NCI-H69 (cell line): ENCODE data around the gene ZZZ3.
"Not testable (repeated sequence)": the region's sequence is repeated elsewhere in the genome, so short reads cannot be mapped to it uniquely, and the experiment has no call there.

Source experiments
- DNase-seq: peaks from one replicate; lab custom pipeline; 2025; lab: John Stamatoyannopoulos, UW

ZZZ3 gene

DNA sequence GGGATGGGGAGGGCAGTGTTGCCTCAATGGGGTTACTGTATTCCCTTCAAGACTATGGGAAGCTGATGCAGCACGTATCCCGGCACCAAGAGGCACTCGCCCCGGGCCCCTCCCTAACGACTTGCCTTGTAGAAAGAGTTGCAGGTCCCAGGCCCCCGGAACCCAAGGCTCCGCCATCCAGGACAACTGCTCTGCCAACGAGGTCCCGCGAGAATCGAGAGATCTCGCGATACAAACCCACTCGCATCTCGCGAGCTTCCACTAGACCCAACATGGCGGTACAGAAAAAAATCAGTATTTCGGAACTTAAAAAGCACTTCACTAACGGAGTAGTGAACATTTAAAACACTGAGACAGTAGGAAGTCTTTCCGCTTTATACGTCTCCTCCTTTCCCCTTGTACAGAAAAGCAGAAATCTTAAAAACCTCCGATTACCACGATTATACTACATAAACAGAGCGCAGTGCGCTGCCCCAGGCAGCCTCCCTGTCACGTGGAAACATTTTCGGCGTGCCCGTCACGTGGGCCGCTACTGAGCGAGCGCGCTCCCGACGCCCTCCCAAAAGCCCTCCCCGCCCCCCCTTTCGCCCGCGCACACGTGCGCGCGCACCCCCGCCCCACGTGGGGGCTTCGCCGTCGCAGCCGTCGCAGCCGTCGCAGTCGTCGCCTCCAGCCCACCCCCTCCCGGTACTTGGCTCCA lies at the start of gene ZZZ3:
Gene ZZZ3 (minus strand): TSS at position 199 of the 700 bp plus-strand sequence. CDS start 49,304 bp downstream, outside the sequence.
- peak; percentile 92 for DNase-seq

DNA sequence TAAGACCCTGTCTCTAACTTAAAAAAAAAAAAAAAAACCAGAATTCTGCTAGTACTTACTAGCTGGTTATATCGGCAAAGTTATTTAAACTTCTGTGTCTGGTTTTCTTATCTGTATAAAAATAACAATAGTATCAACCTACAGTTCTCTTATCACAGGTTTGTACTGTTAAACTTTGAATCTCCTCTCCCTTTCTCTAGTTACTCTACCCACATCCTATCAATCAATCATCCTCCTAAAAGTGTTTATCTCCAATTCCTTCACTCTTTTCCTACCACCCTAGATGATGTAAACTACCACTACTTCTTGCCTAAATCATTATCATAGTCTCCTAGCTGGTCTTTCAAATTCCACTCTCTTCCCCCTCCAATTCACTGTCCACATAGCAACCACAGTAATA lies 49.6 kb upstream of the ZZZ3 start:
- DNase-seq: no peak

DNA sequence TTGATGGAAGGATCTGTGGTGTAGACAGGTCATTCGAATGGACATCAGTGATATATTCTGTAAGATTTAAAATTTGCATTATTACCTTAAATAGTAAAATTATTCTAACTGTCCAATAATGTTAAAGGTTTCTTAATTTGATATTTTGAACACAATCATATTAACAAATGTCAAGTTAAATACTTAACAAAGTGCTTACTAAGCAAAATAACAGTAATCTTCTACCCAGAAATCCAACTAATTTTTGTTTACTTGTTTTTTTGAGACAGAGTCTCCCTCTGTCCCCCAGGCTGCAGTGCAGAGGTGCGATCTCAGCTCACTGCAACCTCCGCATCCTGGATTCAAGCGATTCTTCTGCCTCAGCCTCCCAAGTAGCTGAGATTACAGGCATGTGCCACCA lies 43.2 kb upstream of the ZZZ3 start:
- no peak for DNase-seq

DNA sequence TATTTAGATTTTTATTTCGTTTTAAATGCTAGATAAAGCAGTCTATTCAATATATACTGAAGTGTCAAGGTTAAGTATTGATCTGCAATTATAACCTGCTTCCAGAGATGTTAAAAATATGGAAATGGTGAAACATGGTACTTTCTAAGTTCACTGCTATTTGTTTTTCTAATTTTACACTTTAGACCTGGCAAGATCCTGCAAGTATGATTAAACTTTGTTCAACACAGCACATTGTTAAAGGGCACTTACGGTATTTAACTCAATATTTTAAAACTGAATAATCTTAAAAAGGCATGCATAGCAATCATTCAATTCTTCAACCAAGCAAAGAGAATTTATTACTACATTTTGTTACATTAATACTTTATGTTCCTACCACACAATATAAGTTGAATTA lies 35.7 kb upstream of the ZZZ3 start:
- no peak for DNase-seq

DNA sequence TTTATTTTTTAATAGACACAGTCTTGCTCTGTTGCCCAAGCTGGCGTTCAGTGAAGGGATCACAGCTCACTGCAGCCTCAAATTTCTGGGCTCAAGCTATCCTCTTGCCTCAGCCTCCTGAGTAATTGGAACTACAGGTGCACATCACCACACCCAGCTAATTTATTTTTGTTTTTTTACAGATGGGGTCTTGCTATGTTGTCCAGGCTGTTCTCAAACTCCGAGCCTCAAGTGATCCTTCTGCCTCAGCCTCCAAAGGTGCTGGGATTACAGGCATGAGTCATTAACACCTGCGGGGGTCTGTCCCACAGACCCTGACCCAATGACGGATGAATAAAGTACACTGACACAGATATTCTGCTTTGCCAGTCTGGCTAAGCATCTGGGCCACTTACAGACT lies 33.6 kb upstream of the ZZZ3 start:
- DNase-seq: no peak

DNA sequence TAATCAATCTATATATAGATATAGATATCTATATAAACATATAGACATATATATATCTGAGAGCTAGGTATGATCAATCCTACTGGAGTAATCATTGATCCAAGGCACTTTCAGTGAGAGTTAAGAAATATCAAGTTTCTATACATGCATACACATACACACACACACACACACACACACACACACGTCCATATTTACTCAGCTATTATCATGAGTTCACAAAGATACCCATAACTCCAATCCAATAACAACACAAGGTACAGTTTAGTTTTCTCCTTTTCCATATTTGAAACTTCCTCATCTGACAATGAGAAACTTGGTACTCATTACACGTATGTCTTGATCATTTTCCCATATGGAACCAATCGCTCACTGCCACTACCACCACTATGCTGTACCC lies 27.3 kb upstream of the ZZZ3 start:
- DNase-seq: no peak

DNA sequence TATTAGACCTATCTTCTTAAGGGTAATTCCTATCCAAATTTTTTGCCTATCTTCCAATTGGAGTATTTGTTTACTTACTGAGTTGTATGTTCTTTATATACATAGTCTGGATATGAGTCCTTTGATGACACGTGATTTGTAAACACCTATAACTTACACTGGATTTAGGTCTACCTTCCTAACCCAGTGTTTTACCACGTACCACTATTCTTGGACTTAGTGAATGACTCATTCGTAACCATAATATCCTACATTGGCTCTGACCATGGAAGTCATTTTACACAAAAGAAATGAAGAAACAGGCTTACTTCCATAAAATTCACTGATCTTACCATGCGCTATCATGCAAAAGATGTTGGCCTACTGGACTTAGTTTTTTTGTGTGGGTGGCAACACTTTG lies 23.9 kb upstream of the ZZZ3 start:
- no peak for DNase-seq

DNA sequence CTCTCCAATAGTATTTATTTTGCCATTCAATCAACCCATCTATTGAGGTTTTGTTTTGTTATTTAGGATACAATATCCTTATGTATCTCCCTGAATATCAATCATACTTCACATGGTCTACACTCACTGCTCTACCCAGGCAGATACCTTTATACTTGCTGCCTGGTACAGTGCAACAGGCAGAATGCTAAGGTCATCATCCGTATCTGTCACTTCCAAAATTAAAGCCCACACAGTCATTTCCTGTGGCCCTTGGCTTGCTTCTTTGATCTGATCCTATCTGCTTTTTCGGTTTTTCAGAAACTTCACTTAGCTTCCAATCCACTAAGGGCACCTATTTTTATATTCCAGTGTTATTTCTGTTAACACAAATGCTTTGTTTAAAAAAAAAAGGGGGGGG lies 22.3 kb upstream of the ZZZ3 start:
- DNase-seq: no peak

DNA sequence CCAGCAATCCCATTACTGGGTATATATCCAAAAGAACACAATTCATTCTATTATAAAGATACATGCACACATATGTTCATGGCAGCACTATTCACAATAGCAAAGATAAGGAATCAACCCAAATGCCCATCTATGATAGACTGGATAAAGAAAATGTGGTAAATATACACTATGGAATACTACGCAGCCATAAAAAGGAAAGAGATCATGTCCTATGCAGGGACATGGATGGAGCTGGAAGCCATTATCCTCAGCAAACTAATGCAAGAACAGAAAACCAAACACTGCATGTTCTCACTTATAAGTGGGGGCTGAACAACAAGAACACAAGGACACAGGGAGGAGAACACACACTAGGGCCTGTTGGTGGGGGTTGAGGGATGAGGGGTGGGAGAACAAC lies 17.2 kb upstream of the ZZZ3 start:
- not testable (repeated sequence) for DNase-seq

DNA sequence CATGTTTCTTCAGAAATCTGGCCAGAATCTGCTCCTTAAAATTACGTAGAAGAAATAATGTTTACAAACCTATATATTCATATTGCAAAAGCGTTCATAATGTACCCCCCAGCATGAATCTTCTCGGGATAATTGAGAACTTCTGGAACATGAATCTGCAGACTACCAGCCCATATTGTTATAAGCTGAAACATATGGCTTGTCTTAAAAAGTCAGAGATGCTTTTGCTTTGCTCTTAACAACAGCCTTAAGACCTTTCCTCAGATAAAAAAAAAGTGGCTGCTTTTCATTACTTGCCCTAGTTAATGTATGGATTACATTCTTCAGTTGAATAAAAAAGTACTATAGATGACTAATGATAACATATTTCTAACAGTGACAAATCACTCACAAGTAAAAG lies 15.0 kb upstream of the ZZZ3 start:
- DNase-seq: no peak

DNA sequence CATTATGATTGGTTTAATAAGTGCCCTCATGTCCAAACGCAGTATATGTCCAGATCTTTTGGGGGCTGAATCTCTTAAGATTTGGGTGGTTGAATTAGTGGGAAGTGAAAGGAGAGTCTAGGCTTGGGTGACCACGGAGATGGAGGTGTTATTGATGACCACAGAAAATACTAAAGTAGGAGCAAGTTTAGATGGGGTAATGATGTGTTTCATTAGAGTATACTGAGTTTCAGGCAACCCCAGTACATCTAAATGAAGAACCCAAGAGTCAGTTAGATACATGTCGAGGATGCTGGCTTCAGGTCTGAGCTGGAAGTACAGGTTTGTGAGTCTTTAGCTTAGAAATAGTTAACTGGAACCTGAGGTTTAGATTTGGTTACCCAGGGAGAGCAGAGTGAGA lies 6.5 kb upstream of the ZZZ3 start:
- no peak for DNase-seq

DNA sequence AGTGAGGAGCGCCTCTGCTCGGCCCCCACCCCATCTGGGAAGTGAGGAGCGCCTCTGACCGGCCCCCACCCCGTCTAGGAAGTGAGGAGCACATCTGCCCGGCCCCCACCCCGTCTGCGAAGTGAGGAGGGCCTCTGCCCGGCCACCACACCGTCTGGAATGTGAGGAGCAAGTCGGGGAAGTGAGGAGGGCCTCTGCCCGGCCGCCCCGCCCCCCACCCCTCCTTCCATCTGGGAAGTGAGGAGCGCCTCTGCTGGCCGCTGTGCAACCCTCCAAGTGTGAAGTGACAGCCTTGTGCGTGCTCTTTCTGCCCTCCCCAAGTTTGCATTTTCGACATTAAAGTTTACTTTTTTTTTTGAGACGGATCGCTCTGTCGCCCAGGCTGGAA lies 5.1 kb upstream of the ZZZ3 start:
- DNase-seq: no peak

DNA sequence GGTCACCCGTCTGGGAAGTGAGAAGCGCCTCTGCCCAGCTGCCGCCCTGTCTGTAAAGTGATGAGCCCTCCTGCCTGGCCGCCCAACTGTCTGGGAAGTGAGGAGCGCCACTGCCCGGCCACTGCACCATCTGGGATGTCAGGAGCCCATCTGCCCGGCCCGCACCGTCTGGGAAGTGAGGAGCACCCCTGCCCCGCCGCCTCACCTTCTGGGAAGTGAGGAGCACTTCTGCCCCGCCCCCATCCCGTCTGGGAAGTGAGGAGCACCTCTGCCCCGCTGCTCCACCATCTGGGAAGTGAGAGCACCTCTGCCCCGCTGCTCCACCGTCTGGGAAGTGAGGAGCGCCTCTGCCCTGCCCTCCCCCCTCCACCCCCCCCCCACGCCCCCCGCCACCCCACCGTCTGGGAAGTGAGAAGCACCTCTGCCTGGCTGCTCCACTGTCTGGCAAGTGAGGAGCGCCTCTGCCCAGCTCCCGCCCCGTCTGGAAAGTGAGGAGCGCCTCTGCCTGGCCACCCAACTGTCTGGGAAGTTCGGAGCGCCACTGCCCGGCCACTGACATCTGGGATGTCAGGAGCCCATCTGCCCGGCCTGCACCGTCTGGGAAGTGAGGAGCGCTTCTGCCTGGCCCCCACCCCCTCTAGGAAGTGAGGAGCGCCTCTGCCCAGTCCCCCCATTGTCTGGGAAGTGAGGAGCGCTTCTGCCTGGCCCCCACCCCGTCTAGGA lies 4.5 kb upstream of the ZZZ3 start:
- DNase-seq: no peak

DNA sequence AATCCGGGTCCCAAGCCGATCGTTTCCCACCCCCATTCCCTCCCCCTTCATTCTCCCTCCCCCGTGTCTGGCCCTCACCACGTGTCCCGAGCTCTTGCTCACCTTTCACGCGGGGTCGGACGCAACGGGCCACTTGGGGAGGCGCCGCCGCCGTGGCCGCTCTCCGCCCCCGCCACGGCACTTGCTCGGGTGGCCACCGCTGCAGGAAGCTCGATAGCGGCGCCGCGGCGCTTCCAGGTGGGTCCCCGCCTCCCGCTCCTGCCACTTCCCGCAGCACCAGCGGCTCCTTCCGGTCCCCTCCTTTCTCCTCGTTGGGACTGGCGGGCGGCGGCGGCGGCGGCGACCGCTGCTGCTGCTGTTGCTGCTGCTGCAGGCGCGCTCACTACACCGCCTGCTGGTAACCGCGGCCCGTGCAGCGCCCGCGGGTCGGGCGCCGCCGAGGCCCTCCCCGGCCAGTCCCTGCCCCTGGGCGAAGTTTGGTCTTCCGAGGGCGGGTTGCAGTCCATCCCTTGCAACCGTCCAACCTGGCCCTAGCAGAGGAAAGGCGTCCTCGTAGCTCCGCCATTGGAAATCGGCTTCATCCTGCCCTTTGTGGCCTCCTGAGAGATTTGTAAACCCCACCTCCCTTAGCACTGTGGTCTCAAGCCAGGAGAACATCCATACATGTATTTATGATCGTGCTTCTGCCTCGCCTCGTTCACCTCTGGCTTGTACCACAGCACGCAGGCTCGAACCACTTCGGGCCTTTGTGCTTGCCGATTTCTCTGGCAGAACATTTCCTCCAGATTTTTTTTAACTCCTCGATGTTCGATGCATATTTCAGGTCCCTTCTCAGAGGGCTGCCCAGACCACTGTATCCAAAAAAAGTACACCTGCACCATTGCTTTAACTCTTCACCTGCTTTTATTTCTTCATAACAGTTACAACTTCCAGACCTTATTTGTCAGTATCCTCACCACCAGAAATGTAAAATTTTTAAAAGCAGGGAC lies 996 bp upstream of the ZZZ3 start:
- peak; percentile 93 for DNase-seq

DNA sequence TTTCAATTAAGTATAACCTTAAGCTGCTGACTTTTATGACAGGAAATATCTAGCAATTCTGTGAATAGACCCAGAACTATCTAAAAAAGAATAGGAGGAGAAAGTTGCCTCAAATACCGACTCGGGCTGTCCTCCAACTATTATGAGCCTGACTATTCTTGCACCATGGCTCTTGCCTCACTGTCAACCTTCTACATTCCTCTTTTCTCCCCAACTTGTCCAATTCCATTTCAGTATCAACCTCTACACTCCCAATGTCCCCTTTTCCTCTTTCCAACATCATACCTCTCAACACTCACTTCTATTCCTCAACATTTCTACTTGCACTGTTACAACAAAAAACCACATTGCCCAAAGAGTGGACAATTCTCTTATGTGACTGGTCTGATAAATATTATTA lies 2.3 kb downstream of the ZZZ3 start:
- no peak for DNase-seq

DNA sequence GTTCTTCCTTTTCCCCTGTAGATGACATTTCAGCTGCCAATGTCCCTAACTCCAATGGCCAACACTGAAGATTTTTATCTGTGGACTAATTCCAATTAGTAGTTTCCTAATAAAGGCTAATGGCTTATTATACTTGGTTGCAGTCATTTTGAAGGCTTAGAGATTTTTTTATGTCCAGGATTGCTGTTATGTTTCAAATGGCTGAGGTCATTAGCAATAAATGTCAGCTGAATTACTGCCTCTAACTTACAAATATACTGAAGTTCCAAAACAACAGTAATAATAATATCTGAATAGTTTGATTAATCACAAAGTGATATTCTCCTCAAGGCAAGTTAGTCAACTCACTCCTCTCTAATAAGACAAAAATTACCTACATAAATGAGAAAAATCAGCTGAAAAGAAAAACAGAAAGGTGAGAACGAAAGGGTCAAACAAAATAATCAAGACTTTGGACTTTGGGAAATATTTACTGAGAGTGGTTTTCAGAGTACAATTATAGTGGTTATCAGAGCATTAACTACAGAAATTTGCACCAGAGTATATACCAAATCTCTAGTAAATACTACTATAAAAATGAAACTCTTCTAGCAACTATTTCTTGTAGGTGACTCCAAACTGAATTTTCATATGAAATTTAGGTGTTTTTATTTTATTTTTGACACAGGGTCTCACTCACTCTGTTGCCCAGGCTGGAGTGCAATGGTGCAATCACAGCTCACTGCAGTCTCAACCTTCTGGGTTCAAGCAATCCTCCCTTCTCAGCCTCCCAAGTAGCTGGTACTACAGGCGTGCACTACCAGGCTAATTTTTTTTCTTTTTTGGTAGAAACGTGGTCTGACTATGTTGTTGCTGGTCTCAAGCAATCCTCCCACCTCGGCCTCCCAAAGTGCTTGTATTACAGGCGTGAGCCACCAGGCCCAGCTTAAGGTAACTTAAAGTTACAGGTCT lies 3.5 kb downstream of the ZZZ3 start:
- no peak for DNase-seq

DNA sequence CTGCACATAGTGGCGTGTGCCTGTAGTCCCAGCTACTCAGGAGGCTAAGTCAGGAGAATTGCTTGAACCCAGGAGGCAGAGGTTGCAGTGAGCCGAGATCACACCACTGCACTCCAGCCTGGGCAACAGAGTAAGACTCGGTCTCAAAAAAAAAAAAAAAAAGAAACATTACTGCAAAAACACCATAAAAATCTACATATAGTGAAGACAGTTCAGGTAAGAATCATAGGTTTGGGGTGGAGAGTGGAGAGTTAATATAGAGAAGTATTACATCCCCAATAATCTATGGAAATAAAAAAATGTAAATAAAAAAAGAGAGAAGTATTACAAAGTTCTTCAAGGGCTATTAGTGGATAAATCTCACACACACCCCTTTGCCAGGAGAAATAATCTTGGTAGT lies 7.7 kb downstream of the ZZZ3 start:
- DNase-seq: not testable (repeated sequence)

DNA sequence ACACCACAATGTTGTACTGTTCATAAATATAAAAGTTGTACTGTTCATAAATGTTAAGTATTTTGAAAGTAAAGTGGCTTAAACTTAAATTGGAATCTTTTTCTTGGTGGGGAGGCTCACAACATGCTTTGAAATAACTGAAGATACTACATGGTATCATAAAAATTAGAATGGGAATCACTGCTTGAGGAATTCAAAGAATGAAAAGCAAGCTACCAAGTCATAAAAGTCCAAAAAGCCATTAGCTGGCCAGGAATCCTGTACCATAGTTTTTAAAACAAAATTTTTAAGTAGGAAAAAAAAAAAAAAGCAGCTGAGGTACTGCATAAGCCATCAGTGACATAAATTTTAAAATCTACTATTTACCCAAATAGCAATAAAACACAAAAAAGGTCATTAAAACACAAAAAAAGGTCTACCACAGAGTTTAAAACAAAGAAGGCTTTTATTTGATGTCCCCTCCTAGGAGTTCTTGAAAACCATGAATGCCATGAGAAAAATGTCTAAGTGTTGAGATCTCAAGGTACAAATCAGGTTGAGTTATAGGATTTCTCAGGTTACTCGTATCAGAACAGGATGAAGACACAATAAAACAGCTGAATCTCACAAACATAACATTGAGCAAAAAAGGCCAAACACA lies 8.6 kb downstream of the ZZZ3 start:
- no peak for DNase-seq

DNA sequence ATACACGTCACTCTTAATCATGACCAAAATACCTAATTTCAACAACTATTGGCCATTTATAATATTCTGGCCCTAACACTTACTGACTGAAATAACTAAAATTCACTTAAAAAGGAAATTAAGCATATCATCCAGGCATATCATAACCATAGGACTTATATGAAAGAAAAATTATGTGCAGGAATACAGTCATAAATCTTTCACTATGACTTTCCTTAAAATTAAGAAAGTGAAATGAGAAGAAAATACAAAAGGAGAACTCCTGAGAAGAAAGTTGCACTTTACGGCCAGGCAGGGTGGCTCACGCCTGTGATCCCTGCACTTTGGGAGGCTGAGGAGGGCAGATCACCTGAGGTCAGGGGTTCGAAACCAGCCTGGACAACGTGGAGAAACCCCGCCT lies 9.4 kb downstream of the ZZZ3 start:
- DNase-seq: no peak

DNA sequence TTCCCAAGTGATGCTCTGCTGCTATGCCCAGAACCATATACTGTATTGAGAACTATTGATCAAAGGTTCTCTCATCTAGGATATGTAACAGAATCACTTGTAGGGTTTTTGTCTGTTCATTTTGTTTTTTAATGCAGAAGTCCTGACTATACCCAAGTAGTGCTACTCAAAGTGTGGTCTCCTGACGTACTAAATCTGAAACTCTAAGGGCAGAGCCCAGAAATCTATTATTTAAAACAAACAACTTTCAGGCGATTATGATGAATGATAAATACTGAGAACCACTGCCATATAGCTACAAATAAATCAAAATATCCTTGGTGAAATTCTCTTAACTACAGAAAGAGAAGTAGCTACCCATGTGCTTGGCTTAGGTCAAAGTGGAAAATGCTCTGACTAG lies 10.1 kb downstream of the ZZZ3 start:
- no peak for DNase-seq

DNA sequence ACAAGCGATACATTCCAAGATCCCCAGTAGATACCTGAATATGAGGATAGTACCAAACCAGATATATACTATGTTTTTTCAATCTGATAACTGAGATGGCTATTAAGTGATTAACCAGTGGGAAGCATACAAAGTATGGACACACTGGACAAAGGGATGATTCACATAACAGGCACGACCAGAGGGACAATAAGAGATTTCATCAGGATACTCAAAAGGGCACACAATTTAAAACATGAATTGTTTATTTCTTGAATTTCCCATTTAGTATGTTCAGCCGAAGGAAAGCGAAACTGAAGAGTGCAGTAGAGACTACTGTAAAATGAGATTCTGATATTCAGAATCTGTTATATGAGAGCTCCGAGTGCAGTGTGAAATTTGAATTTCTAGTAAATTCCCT lies 10.6 kb downstream of the ZZZ3 start:
- DNase-seq: no peak
